ENCODE results near the gene KLF6.

Gene KLF6

GRCh38 chr10:3790858-3791257 lies 5.8 kb upstream of the KLF6 start:
- Histone ChIP-seq H3K4me3 (ENCODE audit: low read depth in 1 of 2, low read length in 1 of 2) (no peak overlapping the region), H3K9me3 (no peaks in the 10 kb centered on the region), H3K27me3 (no peaks in the 10 kb centered on the region), H3K36me3 (no peaks in the 10 kb centered on the region), H3K27ac (no peak overlapping the region), H3K4me1 (ENCODE audit: control insufficient read depth in 1 of 2, insufficient read depth in 1 of 2, low read depth in 1 of 2, low read length in 1 of 2) (peaks cover 14% of the 10 kb centered on the region in 2 experiments)
- TF ChIP-seq CTCF (IDR thresholded peaks at IDR 0.05) = no peak

GRCh38 chr10:3790272-3790671 lies 5.3 kb upstream of the KLF6 start:
- TF ChIP-seq CTCF (IDR thresholded peaks at IDR 0.05) = no peak
- H3K4me3 ChIP-seq (ENCODE audit: low read depth in 1 of 2, low read length in 1 of 2) = no peak overlapping the region
- H3K27me3 ChIP-seq = no peaks in the 10 kb centered on the region
- no peaks in the 10 kb centered on the region for H3K36me3 ChIP-seq
- peaks cover 15% of the 10 kb centered on the region in 2 experiments for H3K4me1 ChIP-seq (ENCODE audit: control insufficient read depth in 1 of 2, insufficient read depth in 1 of 2, low read depth in 1 of 2, low read length in 1 of 2)
- H3K27ac ChIP-seq = no peak overlapping the region
- H3K9me3 ChIP-seq = no peaks in the 10 kb centered on the region

- Histone ChIP-seq H3K4me1 (ENCODE audit: control insufficient read depth in 1 of 2, insufficient read depth in 1 of 2, low read depth in 1 of 2, low read length in 1 of 2) (peaks cover 15% of the 10 kb centered on the region in 2 experiments), H3K36me3 (no peaks in the 10 kb centered on the region), H3K9me3 (no peaks in the 10 kb centered on the region), H3K27me3 (no peaks in the 10 kb centered on the region), H3K27ac (no peak overlapping the region), H3K4me3 (ENCODE audit: low read depth in 1 of 2, low read length in 1 of 2) (no peak overlapping the region)
- TF ChIP-seq CTCF (IDR thresholded peaks at IDR 0.05) = no peak
Observed at GRCh38 chr10:3789621-3790020, 4.6 kb upstream of the KLF6 start.

- Histone ChIP-seq H3K27ac (no peak overlapping the region), H3K36me3 (peaks cover under 1% of the 10 kb centered on the region), H3K27me3 (no peaks in the 10 kb centered on the region), H3K9me3 (no peaks in the 10 kb centered on the region), H3K4me3 (ENCODE audit: low read depth in 1 of 2, low read length in 1 of 2) (no peak overlapping the region), H3K4me1 (ENCODE audit: control insufficient read depth in 1 of 2, insufficient read depth in 1 of 2, low read depth in 1 of 2, low read length in 1 of 2) (peaks cover 13 to 15% of the 10 kb centered on the region in 2 experiments)
- TF ChIP-seq CTCF (IDR thresholded peaks at IDR 0.05) = no peak
Observed at GRCh38 chr10:3787816-3788215, 2.8 kb upstream of the KLF6 start.

GRCh38 chr10:3787016-3787400 lies 2.0 kb upstream of the KLF6 start:
- Histone ChIP-seq H3K4me1 (ENCODE audit: control insufficient read depth in 1 of 2, insufficient read depth in 1 of 2, low read depth in 1 of 2, low read length in 1 of 2) (peaks cover 17 to 19% of the 10 kb centered on the region in 2 experiments), H3K36me3 (peaks cover 8% of the 10 kb centered on the region), H3K4me3 (ENCODE audit: low read depth in 1 of 2, low read length in 1 of 2) (no peak overlapping the region), H3K27me3 (no peaks in the 10 kb centered on the region), H3K9me3 (no peaks in the 10 kb centered on the region), H3K27ac (no peak overlapping the region)
- no peak for TF ChIP-seq CTCF (IDR thresholded peaks at IDR 0.05)
